Measurements from ENCODE around the gene ZNF613. TPM values are rescaled to one million over a fixed set of nuclear protein-coding genes. Genes with fewer than 3 reads are reported as not detected.
"Not testable (repeated sequence)": the region's sequence is repeated elsewhere in the genome, so short reads cannot be mapped to it uniquely, and the experiment has no call there.

Gene ZNF613
- total RNA-seq, 2 donors from 2014 or later, result 2.6 to 4.1 TPM

DNA sequence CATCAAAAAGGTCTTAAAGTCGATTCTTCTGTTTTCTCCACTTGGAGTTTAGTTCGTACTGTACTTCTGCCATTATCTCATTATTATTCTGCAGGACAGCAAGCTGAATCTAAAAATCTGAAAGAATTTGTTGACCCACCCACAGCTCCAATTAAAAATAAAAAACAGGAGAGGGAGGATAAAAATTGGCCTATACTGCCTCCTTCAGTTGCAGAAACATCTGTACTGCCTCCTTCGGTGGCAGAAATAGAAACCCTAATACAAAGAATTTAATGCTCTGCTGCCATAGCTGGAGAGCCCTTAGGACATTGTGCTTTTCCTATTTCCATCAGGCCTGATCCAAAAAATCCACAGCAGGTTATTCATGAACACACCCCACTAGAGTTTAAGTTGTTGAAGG is 49.6 kb downstream of the ZNF613 start:
- Mint-ChIP-seq H3K9me3 (peaks cover 50 to 52% of the 10 kb centered on the region in 2 donors), H3K36me3 (peaks cover 85 to 95% of the 10 kb centered on the region in 2 donors), H3K27ac (no peak overlapping the region)
- ATAC-seq (no peak), DNase-seq (ENCODE audit: low spot score in 2 of 2) (no peak)

DNA sequence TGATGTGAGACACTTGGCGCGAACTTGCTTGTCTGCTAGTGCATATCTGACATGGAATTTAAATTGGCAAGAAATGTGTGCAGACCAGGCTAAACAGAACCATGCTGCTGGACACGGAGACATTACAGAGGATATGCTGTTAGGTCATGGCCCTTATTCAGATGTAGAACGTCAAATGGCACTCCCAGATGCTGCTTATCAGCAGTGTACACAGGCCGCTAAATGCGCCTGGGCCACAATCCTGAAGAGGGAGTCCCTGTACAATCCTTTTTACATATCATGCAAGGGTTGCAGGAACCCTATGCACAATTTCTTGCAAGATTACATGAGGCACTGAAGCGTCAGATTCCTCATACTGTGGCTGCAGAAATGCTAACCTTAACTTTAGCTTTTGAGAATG is 50.1 kb downstream of the ZNF613 start:
- Mint-ChIP-seq H3K36me3 (peaks cover 81 to 94% of the 10 kb centered on the region in 2 donors), H3K9me3 (peaks cover 48 to 50% of the 10 kb centered on the region in 2 donors), H3K27ac (no peak overlapping the region)
- no peak for DNase-seq (ENCODE audit: low spot score in 2 of 2)
- no peak for ATAC-seq

DNA sequence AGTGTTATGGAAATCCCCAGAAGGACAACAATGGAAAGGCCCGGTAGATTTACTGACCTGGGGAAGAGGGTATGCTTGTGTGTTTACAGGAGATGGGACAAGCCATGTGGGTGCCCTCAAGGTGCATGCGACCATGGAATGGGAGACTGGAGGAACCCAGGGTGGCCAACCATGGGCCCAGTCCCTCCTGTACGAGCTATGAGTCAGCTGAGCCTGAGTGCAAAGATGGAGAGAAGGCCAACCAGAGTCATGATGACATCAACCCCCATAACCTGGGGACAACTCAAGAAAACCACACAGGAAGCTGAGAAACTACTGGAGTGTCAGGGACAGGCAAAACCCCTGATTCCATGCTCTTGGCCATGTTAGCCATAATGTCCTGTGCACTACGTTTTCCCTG is 51.6 kb downstream of the ZNF613 start:
- peak in 1 of 2 donors; percentile 59 for ATAC-seq
- H3K9me3 Mint-ChIP-seq, result peaks cover 50 to 52% of the 10 kb centered on the region in 2 donors
- peaks cover 86 to 94% of the 10 kb centered on the region in 2 donors for H3K36me3 Mint-ChIP-seq
- DNase-seq (ENCODE audit: low spot score in 2 of 2), result no peak
- H3K27ac Mint-ChIP-seq, result no peak overlapping the region

DNA sequence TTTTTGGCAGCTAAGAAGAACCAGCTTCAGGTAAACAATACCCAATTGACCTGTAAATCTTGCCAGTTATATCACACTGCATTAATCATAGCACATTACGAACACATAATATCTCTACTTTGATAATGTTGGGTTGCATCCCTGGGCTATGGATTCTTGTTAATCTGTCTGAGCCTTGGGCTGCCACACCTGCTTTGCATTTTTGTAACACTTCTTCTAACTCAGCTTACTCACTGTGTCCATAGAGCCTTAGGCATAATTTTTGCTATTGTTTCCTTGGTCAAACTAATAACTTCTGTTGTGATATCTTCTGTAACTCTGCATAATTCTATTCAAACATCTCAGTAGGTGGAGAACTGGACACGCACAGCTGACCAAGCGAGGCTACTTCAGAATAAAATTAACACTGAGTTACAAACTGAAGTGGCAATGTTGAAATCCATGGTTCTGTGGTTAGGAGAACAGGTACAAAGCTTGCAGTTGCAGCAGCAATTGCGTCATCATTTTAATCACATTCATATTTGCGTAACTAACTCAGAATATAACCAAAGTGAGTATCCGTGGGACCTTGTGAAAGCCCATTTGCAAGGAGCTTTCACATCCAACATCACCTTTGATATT is 53.0 kb downstream of the ZNF613 start:
- Mint-ChIP-seq H3K9me3 (peaks cover 46 to 49% of the 10 kb centered on the region in 2 donors), H3K36me3 (peaks cover 74 to 84% of the 10 kb centered on the region in 2 donors)

DNA sequence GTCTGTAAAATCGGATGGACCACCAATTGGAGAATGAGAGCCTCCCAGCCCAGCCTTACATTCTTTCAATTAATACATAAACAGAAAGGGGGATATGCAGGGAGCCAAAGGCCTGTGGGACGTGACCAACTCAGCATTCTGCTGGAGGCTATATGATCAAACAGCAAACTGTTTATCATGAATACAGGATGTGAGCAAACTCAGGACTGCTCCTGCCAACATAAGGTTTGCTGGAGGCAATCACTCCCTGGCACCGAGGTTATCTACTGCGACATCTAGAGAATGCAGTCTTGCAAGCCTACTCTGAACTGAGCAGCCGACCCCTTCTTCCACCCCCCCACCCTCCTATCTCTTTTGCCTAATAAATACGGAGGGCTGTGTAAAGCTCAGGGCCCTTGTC is 53.7 kb downstream of the ZNF613 start:
- Mint-ChIP-seq H3K9me3 (peaks cover 46 to 52% of the 10 kb centered on the region in 2 donors), H3K36me3 (peaks cover 73 to 87% of the 10 kb centered on the region in 2 donors)
- not testable (repeated sequence) for ATAC-seq; DNase-seq (ENCODE audit: low spot score in 2 of 2); H3K27ac Mint-ChIP-seq

More for the DNA sequence above, 53.0 kb downstream of the ZNF613 start:
- no peak overlapping the region for H3K27ac Mint-ChIP-seq
- ATAC-seq, result no peak
- no peak for DNase-seq (ENCODE audit: low spot score in 2 of 2)

DNA sequence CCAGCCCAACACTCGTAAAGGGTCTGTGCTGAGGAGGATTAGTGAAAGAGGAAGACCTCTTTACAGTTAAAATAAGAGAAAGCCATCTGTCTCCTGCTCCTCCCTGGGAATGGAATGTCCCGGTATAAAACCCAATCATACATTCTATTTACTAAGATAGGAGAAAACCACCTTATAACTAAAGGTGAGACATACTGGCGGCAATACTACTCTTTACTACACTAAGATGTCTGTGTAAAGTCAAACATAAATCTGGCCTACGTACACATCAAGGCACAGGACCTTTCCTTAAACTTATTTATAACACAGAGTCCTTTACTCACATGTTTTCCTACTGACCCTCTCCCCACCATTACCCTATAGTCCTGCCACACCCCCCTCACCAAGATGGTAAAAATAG is 56.1 kb downstream of the ZNF613 start:
- no peak overlapping the region for H3K27ac Mint-ChIP-seq
- DNase-seq (ENCODE audit: low spot score in 2 of 2), result no peak
- H3K36me3 Mint-ChIP-seq, result peaks cover 68 to 83% of the 10 kb centered on the region in 2 donors
- peaks cover 34 to 53% of the 10 kb centered on the region in 2 donors for H3K9me3 Mint-ChIP-seq
- no peak for ATAC-seq

DNA sequence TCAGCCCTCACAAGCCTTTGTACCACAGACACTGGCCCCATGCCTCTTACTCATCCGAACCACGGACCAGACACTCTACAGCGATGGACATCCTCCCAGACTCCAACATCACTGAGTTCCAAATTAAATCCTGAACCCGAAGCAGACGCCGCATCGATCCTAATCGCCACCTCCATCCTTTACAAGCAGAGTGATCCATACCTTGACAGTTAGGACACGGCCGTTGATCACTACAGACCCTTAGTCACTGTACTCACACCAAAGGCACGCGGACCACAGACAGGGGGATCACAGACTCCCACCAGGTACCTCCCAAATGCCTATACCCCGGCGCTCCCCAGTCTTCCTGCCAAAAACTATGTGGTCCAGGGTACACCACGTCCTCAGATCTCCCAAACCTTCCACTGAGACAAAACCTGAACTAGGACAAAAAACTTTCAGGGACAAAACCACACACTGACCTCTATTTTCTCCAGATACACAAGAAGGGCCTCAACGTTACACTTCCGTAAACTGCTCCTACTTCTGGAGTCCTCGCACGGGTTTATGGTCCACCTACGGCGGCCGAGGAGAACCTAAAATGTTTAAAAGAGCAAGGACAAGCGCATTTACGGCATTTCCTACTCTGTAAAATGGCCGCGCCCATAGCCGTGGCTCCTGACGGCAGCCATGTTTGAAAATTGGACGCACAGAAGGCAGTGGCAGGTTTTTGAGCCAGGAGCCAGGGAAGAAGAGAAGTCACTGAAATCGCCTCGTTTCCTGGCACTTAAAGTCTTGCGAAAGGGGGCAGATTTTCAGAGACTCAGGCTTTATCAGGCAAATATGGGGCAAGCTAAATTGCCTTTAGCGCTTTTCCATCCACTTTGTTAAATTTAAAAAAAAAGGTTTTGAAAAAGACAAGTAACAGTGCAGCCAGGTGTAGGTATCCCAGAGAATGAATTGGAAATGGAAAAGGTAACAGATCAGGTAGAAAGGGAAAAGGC is 59.3 kb downstream of the ZNF613 start, which contains the start of gene ZNF350:
ZNF350 (minus strand) TSS at position 532 of the 983 bp plus-strand sequence. CDS start 12,480 bp downstream, outside the sequence.
- ATAC-seq, result peak; percentile 91 to 98
- Mint-ChIP-seq H3K9me3 (peaks cover 34 to 56% of the 10 kb centered on the region in 2 donors), H3K27ac (peak within 1 kb of the TSS; percentile 88 to 90), H3K36me3 (peaks cover 59 to 75% of the 10 kb centered on the region in 2 donors)
- DNase-seq (ENCODE audit: low spot score in 2 of 2), result peak; percentile 76

DNA sequence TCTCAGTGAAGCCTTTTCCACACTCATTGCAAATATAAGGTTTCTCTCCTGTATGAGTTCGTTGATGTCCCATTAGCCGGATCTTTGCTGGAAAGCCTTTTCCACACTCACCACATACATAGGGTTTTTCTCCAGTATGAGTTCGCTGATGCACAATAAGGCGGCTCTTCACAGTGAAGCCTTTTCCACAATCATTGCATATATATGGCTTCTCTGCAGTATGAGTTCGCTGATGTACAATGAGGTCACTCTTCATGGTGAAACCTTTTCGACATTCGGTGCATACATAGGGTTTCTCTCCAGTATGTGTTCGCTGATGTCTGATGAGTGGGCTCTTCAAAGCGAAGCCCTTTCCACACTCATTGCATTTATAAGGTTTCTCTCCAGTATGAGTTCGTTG is 66.2 kb downstream of the ZNF613 start:
- peaks cover 78 to 88% of the 10 kb centered on the region in 2 donors for H3K36me3 Mint-ChIP-seq
- ATAC-seq (no peak), DNase-seq (ENCODE audit: low spot score in 2 of 2) (no peak)
- H3K27ac Mint-ChIP-seq, result no peak overlapping the region
- peaks cover 55% of the 10 kb centered on the region in 2 donors for H3K9me3 Mint-ChIP-seq

DNA sequence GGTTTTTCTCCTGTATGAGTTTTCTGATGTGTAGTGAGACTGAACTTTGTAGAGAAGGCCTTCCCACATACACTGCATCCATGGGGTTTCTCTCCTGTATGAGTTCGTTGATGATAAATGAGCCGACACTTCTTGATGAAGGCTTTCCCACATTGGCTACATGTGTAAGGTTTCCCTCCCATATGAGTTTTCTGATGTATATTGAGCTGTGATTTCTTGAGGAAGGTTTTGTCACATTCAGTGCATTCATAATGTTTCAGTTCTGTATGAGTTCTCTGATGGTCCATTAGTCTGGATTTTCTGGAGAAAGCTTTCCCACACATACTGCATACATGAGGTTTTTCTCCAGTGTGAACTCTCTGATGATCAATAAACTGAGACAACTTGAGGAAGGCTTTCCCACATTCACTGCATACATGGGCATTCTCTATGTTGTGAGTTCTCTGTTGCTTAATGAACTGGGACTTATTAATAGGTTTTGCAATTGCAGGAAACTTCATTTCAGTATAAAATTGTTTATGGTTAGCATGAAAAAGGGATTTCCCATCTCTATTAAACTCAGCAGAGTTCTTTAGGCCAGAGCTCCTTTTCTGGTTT is 66.9 kb downstream of the ZNF613 start:
- Mint-ChIP-seq H3K27ac (no peak overlapping the region), H3K9me3 (peaks cover 50% of the 10 kb centered on the region in 2 donors), H3K36me3 (peaks cover 78 to 88% of the 10 kb centered on the region in 2 donors)
- no peak for DNase-seq (ENCODE audit: low spot score in 2 of 2)
- no peak for ATAC-seq

Other genes starting within 250 kb of the ZNF613 start
- gene SPACA6, start 234.1 kb upstream of the ZNF613 start, total RNA-seq, result 10 to 100 TPM in 1 of 2 donors, 1 to 10 TPM in 1; 9.3 to 13.7 TPM
- gene HAS1, start 203.5 kb upstream of the ZNF613 start, total RNA-seq, result not detected
- gene FPR1, start 175.6 kb upstream of the ZNF613 start, total RNA-seq, result not detected
- gene FPR2, start 166.3 kb upstream of the ZNF613 start, total RNA-seq, result not detected
- gene FPR3, start 132.3 kb upstream of the ZNF613 start, total RNA-seq, result not detected
- 1 to 10 TPM; 5.7 to 7.9 TPM for gene ZNF577, start 39.5 kb upstream of the ZNF613 start, total RNA-seq
- gene ZNF649, start 22.5 kb upstream of the ZNF613 start, total RNA-seq, result 10 to 100 TPM in 1 of 2 donors, 1 to 10 TPM in 1; 8.2 to 10.3 TPM
- gene ZNF350, start 59.4 kb downstream of the ZNF613 start, total RNA-seq, result 1 to 10 TPM; 8.7 to 9.5 TPM
- gene ZNF615, start 80.7 kb downstream of the ZNF613 start, total RNA-seq, result 10 to 100 TPM in 1 of 2 donors, 1 to 10 TPM in 1; 9.9 to 17.1 TPM
- 1 to 10 TPM; 7.6 to 9.0 TPM for gene ZNF614, start 100.9 kb downstream of the ZNF613 start, total RNA-seq
- 10 to 100 TPM; 15.9 to 17.9 TPM for gene ZNF432, start 121.4 kb downstream of the ZNF613 start, total RNA-seq
- 10 to 100 TPM; 23.5 TPM for gene ZNF841, start 168.3 kb downstream of the ZNF613 start, total RNA-seq
- gene ZNF616, start 212.5 kb downstream of the ZNF613 start, total RNA-seq, result 10 to 100 TPM in 1 of 2 donors, 1 to 10 TPM in 1; 9.6 to 10.9 TPM
- gene ZNF836, start 244.1 kb downstream of the ZNF613 start, total RNA-seq, result 10 to 100 TPM; 11.8 to 11.9 TPM

All from activated naive CD4-positive, alpha-beta T cell treated with anti-CD3 and anti-CD28 coated beads, Interleukin-2, amount 50 U/mL, for 72 hours (primary cell).